HG02938 (cell line): ENCODE data around the gene SP100.
A peak's percentile ranks its signal among the peaks of the same experiment; 100 is the strongest.
"Not testable (repeated sequence)": the region's sequence is repeated elsewhere in the genome, so short reads cannot be mapped to it uniquely, and the experiment has no call there.

ENCODE experiments used
- ATAC-seq: cut with Tn5 transposase; IDR thresholded peaks from one replicate; pipeline ENCODE4 v1.9.1; 2021; ENCODE audit warnings: mild to moderate bottlenecking, moderate library complexity; ENCODE audit not compliant: unreplicated experiment

Gene SP100

DNA sequence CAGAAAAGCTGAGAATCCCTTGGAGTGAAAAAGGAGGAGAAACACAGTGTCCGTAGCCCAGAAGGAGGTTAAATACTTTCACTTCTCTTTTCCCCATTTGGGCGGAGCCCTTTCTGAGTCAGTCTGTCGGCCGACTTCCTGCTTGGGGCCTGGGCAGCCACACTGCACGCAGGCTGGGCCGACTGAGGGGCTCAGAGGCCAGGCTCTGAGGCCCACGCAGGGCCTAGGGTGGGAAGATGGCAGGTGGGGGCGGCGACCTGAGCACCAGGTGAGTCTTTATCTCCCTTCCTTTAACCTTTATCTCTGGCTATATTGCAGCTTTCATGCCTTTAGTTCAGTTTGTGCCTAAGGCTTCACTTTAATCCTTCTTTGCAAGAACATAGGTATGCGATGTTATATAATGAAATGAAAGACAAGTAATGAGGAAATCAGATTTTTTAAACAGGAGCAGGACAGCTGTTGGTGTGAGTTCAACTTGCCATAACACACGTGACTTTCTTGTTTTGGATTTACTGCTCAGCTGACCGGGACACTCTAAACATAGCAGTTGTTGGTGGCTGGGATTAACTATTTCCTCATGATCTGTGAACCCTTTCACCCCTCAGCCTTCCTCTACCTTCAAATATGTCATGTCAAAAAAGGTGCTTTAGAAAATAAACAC is at the start of gene SP100:
Gene SP100 (plus strand): TSS at position 141 of the 661 bp plus-strand sequence. CDS start 96 bp downstream, at position 237.
- ATAC-seq: peak; percentile 82

DNA sequence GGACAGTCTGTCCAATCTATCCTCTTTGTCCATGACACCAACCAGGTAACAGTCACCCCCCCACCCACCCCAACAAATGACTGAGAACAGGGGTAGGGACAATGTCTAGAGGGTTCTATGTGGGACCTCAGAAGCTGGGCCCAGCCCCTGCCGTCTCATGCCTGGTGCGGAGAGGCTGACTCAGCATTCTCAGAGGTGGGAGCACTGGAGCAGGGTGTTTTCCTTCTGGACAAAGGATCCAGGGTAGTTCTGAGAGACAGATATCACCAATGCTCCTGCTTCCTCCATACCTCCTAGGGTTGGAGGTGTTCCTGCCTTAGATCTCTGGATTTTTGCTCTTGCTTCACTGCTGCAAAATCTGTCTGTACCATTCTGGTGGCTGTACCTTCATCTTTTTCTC is 33.9 kb upstream of the SP100 start:
- no peak for ATAC-seq

GRCh38 chr2:230383453-230383852 is 32.5 kb upstream of the SP100 start:
- ATAC-seq: no peak

- ATAC-seq: no peak
These were observed 31.0 kb upstream of the SP100 start for GRCh38 chr2:230384986-230385385.

DNA sequence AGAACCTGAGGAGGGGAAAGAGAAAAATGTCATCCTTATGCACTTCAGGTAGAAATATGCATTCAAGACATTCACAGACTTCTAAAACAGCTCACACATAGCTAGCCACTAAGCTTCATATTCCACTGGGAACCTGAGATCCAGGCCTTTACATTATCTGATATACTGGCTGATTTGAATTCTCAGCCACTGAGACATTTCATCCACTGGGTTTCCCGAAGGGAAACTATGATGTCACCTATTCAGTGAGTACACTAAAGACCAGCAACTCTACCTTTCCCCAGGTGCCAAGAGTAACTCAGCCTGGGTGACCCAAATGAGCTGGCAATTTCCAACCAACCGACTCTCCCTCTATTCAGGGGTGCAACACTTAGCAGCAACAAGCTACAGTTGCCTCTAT is 21.7 kb upstream of the SP100 start:
- no peak for ATAC-seq

GRCh38 chr2:230398698-230399097 is 17.3 kb upstream of the SP100 start:
- not testable (repeated sequence) for ATAC-seq

GRCh38 chr2:230400041-230400440 is 16.0 kb upstream of the SP100 start:
- no peak for ATAC-seq

DNA sequence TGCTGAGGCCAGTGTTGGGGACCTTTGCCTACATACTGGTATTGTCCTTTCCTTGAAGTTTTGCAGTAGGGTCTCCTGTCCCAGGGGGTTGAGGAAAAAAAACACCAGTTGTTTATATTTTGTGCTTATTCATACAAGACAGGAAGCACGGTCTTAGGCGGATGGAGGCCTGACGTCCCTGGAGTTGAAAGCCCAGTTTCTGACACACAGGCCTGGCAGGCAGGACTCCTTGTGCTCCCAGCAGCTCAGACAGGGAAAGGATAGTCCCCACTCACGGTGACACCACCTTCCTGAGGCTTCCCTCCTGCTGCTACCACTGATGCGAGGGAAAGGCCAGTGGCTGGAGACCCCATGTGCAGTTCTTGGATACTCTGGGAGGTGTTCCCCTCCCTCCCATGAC is 15.5 kb upstream of the SP100 start:
- ATAC-seq: no peak

GRCh38 chr2:230401026-230401425 is 15.0 kb upstream of the SP100 start:
- ATAC-seq: not testable (repeated sequence)

DNA sequence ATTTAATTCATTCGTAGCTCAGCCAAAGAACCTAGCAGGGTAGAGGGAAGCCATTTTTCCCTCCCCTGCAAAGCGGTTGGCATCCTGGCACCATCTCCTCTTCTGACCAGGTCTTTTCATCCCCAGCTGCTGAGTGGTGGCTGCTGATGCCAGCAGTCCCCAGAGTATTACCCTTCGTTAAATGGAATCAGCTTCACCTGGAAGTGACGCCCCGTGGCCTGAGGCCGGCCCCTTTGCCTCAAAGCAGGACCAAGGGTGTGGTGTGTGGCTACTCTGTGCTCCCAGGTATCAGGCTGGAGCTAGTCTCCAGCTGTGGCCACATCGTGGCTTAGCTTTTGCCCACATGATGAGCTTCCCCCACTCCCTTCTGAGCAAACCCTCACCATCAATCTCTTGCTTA is 12.3 kb upstream of the SP100 start:
- no peak for ATAC-seq

DNA sequence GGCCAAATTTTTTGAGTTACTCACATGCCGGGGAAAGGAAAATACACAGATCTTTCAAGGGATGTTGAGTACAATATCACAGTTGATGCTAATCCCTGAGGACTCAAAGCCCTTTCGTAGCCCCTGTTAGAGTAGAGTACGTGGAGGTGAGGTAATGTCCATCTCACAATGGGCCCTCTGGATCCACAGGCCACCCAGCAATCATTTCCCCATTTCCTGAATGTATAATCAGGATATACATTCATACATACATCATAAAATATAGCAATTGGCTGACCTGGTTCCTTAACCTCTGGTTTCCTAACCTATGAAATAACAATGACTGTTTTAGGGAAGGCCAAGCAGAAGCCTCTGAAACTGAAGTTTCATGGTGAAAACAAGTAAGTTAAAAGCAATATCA is 10.2 kb upstream of the SP100 start:
- no peak for ATAC-seq

DNA sequence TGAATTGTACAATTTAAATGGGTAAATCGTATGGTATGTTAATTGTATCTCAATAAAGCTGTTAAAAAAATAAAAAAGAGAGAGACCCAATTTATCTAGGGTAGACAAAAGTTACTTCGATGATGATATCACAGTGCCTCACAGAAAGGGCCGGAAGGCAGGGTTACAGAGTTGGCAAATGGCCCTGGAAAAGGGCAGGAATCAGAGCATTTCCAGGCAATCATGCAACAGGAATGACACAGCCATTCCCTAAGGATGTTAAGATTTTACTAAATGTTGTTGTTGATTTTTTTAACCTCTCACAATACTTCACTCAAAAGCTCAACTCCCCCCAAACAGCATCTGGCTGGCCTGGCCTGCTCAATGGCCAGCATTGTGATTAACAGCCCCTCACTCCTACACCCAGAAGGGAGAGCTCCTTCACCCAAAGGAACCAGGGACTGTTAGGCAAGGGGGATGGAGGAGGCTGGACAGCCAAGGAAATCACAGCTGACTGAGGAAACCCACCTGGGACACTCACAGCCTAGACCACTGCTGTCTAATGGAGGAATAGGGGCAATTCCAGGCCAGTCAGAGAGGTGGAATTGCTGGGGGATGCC is 7.7 kb upstream of the SP100 start:
- no peak for ATAC-seq

DNA sequence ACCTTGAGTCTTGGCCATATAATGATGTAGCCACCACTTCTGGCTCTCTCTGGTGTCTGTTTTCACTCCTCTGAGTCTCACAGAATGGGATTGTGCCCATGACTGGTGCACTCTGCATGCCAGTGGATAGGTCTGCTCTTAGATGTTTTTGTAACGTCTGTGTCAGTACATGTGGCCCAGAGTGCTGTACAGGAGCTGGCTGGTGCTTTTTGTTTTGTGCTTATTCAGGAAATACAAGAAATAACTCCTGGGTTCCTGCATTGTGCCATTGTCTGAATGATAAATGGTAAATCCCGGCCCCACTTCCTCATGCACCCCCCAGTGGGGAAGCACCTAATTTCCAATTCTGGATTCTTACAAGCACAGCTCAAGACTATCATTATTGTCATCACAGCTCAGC is 6.7 kb upstream of the SP100 start:
- ATAC-seq: not testable (repeated sequence)

DNA sequence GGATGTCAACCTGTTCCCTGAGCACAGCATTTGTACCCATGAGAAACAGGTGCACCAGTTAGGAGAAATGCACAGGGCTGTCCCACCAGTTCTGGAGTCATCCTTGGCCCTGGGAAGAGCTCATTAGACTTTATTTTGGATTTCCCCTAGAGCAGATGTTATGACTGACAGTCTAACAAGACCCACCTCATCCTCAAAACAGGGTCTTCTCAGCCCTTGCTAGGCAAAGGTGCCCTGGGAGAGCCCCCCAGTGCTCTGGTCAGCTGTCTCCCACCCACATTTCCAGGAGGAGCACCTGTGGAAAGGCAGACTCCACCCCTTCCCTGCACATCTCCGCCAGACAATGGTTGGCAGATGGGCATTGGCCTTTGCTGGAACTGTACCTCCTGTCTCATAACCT is 5.7 kb upstream of the SP100 start:
- ATAC-seq: no peak

GRCh38 chr2:230410861-230411569 is 5.0 kb upstream of the SP100 start:
- ATAC-seq: no peak

DNA sequence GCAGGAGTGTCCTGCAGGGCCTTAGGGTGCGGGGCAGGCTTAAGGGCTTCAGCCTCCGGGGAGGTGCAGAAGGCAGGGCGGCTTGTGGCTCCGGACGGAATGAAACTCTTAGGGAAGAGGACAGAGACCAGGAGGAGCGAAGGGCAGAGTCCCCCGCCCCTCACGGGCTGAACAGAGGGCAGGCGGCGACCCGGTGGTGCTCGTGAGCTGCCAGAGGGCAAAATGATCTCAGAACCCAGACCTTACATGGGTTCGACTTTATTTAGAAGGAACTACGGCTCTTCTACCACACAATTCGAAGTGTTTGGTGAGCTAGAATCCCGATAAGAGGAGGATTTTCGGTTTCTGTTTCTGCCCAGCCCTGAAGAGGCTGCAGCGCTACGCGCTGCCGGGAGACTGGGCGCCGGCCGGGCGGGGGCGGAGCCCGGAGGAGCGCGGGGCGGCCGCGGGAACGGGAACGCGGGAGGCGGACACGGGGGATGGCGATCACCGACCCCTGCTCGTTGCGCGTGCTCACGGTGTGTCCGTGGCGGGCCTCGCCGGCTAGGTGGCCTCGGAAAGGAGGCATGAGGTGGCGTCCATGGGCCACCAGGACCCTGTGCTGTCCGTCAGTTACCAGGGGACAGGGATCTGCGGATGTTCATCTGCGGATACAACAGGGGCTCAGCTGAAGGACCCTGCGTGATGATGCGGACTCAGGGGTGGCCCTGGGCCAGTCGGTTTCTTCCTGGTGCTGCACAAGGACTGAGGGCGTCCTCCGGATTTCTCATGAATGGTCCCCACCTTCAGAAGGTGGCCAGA is 4.2 kb upstream of the SP100 start:
- peak; percentile 43 for ATAC-seq

GRCh38 chr2:230412371-230412711 is 3.7 kb upstream of the SP100 start:
- ATAC-seq: no peak

GRCh38 chr2:230412846-230413245 is 3.2 kb upstream of the SP100 start:
- no peak for ATAC-seq

- ATAC-seq: no peak
These were observed 2.5 kb upstream of the SP100 start for GRCh38 chr2:230413479-230413878.

- no peak for ATAC-seq
These were observed 1.7 kb upstream of the SP100 start for GRCh38 chr2:230414302-230414701.

- ATAC-seq: no peak
These were observed 1.4 kb downstream of the SP100 start for GRCh38 chr2:230417436-230417835.
